Myocyte (in vitro differentiated cells): ENCODE results near the gene QRFP. TPM values are rescaled to one million over a fixed set of nuclear protein-coding genes. Genes with fewer than 3 reads are reported as not detected.

Experiments
- DNase-seq: peaks from one replicate; pipeline ENCODE4 v3.0.0-alpha.2; 2012; ENCODE audit warnings: low read depth
- total RNA-seq: library from RNA; depleted of rRNA; stranded (reverse); fragments of >200 nt; gene quantifications from 2 replicates; pipeline ENCODE4 v1.2.3, GENCODE V29; 2014

Gene QRFP
- total RNA-seq, 1 donor from 2014 or later, result not detected

GRCh38 chr9:130893341-130894101, 3.1 kb downstream of the QRFP start:
- no peak for DNase-seq

- DNase-seq, result no peak
Measured at GRCh38 chr9:130892477-130893304, 3.9 kb downstream of the QRFP start.

GRCh38 chr9:130891688-130892476, 4.7 kb downstream of the QRFP start:
- DNase-seq, result no peak

GRCh38 chr9:130890870-130891687, 5.5 kb downstream of the QRFP start:
- DNase-seq, result no peak

- no peak for DNase-seq
Measured at GRCh38 chr9:130890124-130890523, 6.5 kb downstream of the QRFP start.

- no peak for DNase-seq
Measured at GRCh38 chr9:130888146-130888885, 8.3 kb downstream of the QRFP start.

- DNase-seq, result no peak
Measured at GRCh38 chr9:130887494-130888144, 9.0 kb downstream of the QRFP start.

GRCh38 chr9:130886981-130887380, 9.6 kb downstream of the QRFP start:
- no peak for DNase-seq

- no peak for DNase-seq
Measured at GRCh38 chr9:130885484-130886375, 10.9 kb downstream of the QRFP start.

GRCh38 chr9:130884542-130885483, 11.8 kb downstream of the QRFP start:
- DNase-seq, result no peak

- DNase-seq, result no peak
Measured at GRCh38 chr9:130884111-130884531, 12.5 kb downstream of the QRFP start.

- DNase-seq, result no peak
Measured at GRCh38 chr9:130883479-130883878, 13.1 kb downstream of the QRFP start.

- no peak for DNase-seq
Measured at GRCh38 chr9:130882696-130883225, 13.9 kb downstream of the QRFP start.

- no peak for DNase-seq
Measured at GRCh38 chr9:130881516-130881915, 15.1 kb downstream of the QRFP start.

- DNase-seq, result no peak
Measured at GRCh38 chr9:130880599-130881220, 15.9 kb downstream of the QRFP start.

GRCh38 chr9:130879863-130880411, 16.7 kb downstream of the QRFP start:
- no peak for DNase-seq
